ENCODE measurements around the gene NTF3.

NTF3 gene

GRCh38 chr12:5432011-5432400 lies at the start of gene NTF3:
TSS of gene NTF3 (plus strand) at chr12:5432108. CDS start at chr12:5432325, 217 bp downstream.
- Histone ChIP-seq H3K79me2 (ENCODE audit: control insufficient read depth, low read length) (no peaks in the 10 kb centered on the region), H3K9me2 (replicated peaks; ENCODE audit: control insufficient read depth, low read length) (no peaks in the 10 kb centered on the region), H3K4me2 (ENCODE audit: low read length) (peak within 1 kb of the TSS; percentile 44), H3F3A (ENCODE audit: control insufficient read depth, insufficient read depth) (no peaks in the 10 kb centered on the region), H3K27ac (ENCODE audit: low read depth, low read length) (no peak within 1 kb of the TSS), H4K20me1 (ENCODE audit: control insufficient read depth, insufficient read depth, low read depth, low read length) (no peaks in the 10 kb centered on the region), H3K36me3 (ENCODE audit: control insufficient read depth, low read length) (no peaks in the 10 kb centered on the region), H3K4me3 (ENCODE audit: low read length) (peak within 1 kb of the TSS; percentile 50), H3K4me1 (ENCODE audit: control insufficient read depth, low read length) (peaks cover 31% of the 10 kb centered on the region), H3K27me3 (ENCODE audit: control insufficient read depth, low read length) (peaks cover 58% of the 10 kb centered on the region), H3K9me3 (ENCODE audit: control insufficient read depth, insufficient read depth, low read length) (no peaks in the 10 kb centered on the region)
- TF ChIP-seq CTCF (IDR thresholded peaks at IDR 0.05; ENCODE audit: low read depth, low read length, poor library complexity, severe bottlenecking) (no peak), EZH2phosphoT487 (IDR thresholded peaks at IDR 0.05; ENCODE audit: borderline replicate concordance, low read length) (no peak)

- Histone ChIP-seq H3K4me1 (ENCODE audit: control insufficient read depth, low read length) (no peaks in the 10 kb centered on the region), H3K9me2 (replicated peaks; ENCODE audit: control insufficient read depth, low read length) (no peaks in the 10 kb centered on the region), H3K27me3 (ENCODE audit: control insufficient read depth, low read length) (peaks cover 3% of the 10 kb centered on the region; the same call in 1 of the 2 replicates), H3K27ac (ENCODE audit: low read depth, low read length) (no peak overlapping the region), H4K20me1 (ENCODE audit: control insufficient read depth, insufficient read depth, low read depth, low read length) (no peaks in the 10 kb centered on the region), H3K9me3 (ENCODE audit: control insufficient read depth, insufficient read depth, low read length) (no peaks in the 10 kb centered on the region), H3K4me3 (ENCODE audit: low read length) (no peak overlapping the region), H3K79me2 (ENCODE audit: control insufficient read depth, low read length) (no peaks in the 10 kb centered on the region), H3K36me3 (ENCODE audit: control insufficient read depth, low read length) (no peaks in the 10 kb centered on the region), H3F3A (ENCODE audit: control insufficient read depth, insufficient read depth) (no peaks in the 10 kb centered on the region), H3K4me2 (ENCODE audit: low read length) (no peak overlapping the region)
- TF ChIP-seq EZH2phosphoT487 (IDR thresholded peaks at IDR 0.05; ENCODE audit: borderline replicate concordance, low read length), result no peak
These were observed 47.9 kb upstream of the NTF3 start for GRCh38 chr12:5384015-5384414.

- H3F3A ChIP-seq (ENCODE audit: control insufficient read depth, insufficient read depth), result no peaks in the 10 kb centered on the region
- H3K27ac ChIP-seq (ENCODE audit: low read depth, low read length), result no peak overlapping the region
- H3K4me1 ChIP-seq (ENCODE audit: control insufficient read depth, low read length), result no peaks in the 10 kb centered on the region
- no peak overlapping the region for H3K4me3 ChIP-seq (ENCODE audit: low read length)
- no peaks in the 10 kb centered on the region for H3K79me2 ChIP-seq (ENCODE audit: control insufficient read depth, low read length)
- no peaks in the 10 kb centered on the region for H3K9me2 ChIP-seq (replicated peaks; ENCODE audit: control insufficient read depth, low read length)
- H3K27me3 ChIP-seq (ENCODE audit: control insufficient read depth, low read length), result peaks cover 11% of the 10 kb centered on the region; the same call in 1 of the 2 replicates
- H4K20me1 ChIP-seq (ENCODE audit: control insufficient read depth, insufficient read depth, low read depth, low read length), result no peaks in the 10 kb centered on the region
- H3K9me3 ChIP-seq (ENCODE audit: control insufficient read depth, insufficient read depth, low read length), result no peaks in the 10 kb centered on the region
- H3K36me3 ChIP-seq (ENCODE audit: control insufficient read depth, low read length), result no peaks in the 10 kb centered on the region
- no peak for TF ChIP-seq CTCF (IDR thresholded peaks at IDR 0.05; ENCODE audit: low read depth, low read length, poor library complexity, severe bottlenecking)
- TF ChIP-seq EZH2phosphoT487 (IDR thresholded peaks at IDR 0.05; ENCODE audit: borderline replicate concordance, low read length), result no peak
- H3K4me2 ChIP-seq (ENCODE audit: low read length), result no peak overlapping the region
These were observed 43.0 kb upstream of the NTF3 start for GRCh38 chr12:5388581-5389535.
